Lower leg skin (tissue), 3 donors: Measurements from ENCODE around the gene CNKSR3.

Experiments
- CTCF ChIP-seq, 3 donors: fragments of 450-650 bp; IDR thresholded peaks; one replicate each; pipeline ENCODE4 v1.5.1; 2016; ENCODE audit warnings: antibody characterized with exemption in 3 of 3, mild to moderate bottlenecking in 3 of 3, moderate library complexity in 2 of 3
- POLR2A ChIP-seq, 2 donors: fragments of 450-650 bp; IDR thresholded peaks; one replicate each; pipeline ENCODE4 v1.6.1; 2016 to 2017; ENCODE audit warnings: antibody characterized with exemption in 2 of 2, mild to moderate bottlenecking in 1 of 2, moderate library complexity in 1 of 2

GRCh38 chr6:154438882-154439415, 71.5 kb downstream of the CNKSR3 start:
- TF ChIP-seq CTCF (IDR thresholded peaks at IDR 0.05) (no peak), POLR2A (IDR thresholded peaks at IDR 0.05) (no peak)
